GM13977 (cell line): ENCODE results near the gene YTHDC2.

Source experiments
- DNase-seq: peaks from one replicate; pipeline ENCODE4 v3.0.0; 2012; ENCODE audit warnings: low spot score
- in situ Hi-C: fragments of 300-500 bp; cut with MboI; formaldehyde crosslinking; loops from one replicate; pipeline ENCODE4 v1.12.0; 2022; ENCODE audit warnings: low sequenced_read_pairs, low pct_unique_long_range_greater_than_20kb, mixed read lengths, inconsistent platforms; ENCODE audit not compliant: unreplicated experiment
- TF ChIP-seq, protein P1 (sequence below): IDR thresholded peaks from 2 replicates; pipeline ENCODE4 v1.5.1; 2012; ENCODE audit warnings: mild to moderate bottlenecking, control low read depth; ENCODE audit not compliant: insufficient read depth; ENCODE audit errors: extremely low read depth, missing control alignments

Gene YTHDC2

DNA sequence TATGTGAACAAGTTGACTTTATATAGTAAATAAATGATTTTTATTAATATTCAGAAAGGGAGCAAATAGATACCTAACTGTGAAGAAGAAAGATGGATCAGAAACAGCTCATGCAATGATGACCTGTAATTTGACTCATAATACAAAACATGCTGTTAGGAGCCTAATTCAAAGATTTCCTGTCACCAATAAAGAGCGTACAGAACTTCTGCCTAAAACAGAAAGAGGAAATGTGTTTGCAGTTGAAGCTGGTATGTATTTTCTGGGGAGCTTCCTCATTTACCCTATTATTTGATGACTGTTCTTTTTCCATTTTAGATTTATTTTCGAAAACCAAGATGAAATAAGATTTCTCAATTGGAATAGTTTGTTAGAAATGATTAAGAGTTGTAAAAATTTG, 11.4 kb downstream of the YTHDC2 start:
- TF ChIP-seq, protein P1, sequence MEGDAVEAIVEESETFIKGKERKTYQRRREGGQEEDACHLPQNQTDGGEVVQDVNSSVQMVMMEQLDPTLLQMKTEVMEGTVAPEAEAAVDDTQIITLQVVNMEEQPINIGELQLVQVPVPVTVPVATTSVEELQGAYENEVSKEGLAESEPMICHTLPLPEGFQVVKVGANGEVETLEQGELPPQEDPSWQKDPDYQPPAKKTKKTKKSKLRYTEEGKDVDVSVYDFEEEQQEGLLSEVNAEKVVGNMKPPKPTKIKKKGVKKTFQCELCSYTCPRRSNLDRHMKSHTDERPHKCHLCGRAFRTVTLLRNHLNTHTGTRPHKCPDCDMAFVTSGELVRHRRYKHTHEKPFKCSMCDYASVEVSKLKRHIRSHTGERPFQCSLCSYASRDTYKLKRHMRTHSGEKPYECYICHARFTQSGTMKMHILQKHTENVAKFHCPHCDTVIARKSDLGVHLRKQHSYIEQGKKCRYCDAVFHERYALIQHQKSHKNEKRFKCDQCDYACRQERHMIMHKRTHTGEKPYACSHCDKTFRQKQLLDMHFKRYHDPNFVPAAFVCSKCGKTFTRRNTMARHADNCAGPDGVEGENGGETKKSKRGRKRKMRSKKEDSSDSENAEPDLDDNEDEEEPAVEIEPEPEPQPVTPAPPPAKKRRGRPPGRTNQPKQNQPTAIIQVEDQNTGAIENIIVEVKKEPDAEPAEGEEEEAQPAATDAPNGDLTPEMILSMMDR: no peak

DNA sequence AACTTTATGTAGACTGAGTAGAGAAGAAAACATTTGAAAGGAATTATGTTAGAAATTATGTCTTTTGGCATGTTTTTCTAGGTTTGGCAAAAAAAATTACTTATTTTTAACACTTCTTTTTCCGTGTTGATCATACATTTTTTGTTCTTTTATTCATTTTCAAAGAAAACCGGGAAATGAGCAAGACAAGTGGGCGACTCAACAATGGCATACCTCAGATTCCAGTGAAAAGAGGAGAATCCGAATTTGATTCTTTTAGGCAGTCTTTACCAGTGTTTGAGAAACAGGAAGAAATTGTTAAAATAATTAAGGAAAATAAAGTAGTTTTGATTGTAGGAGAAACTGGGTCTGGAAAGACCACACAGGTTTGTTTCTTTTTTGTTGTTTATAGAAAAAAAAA, 12.9 kb downstream of the YTHDC2 start:
- in situ Hi-C loops: no loop called here
- TF ChIP-seq, protein P1: no peak

More for the DNA sequence above, 11.4 kb downstream of the YTHDC2 start:
- in situ Hi-C loops: loop anchor here (25.0 kb wide), 1 partner anchor 488 kb away; no protein-coding TSS in a partner anchor
- peak; percentile 19 for DNase-seq

DNA sequence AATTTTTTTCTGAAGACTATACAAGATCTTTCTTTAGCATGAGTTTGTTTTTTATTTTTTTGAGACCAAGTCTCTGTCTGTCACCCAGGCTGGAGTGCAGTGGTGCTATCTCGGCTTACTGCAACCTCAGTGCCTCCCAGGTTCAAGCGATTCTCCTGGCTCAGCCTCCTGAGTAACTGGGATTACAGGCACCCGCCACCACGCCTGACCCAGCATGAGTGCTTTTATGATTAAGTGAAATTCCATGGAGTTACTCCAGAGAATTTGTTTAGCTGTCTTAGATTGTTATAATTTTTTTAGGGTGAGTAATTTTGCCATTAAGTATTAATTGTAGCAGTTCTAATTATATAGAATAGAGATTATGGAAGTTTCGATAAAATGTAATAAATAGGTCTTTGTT, 14.3 kb downstream of the YTHDC2 start:
- TF ChIP-seq, protein P1: no peak
- DNase-seq: no peak
- in situ Hi-C loops: no loop called here

More for the DNA sequence above, 12.9 kb downstream of the YTHDC2 start:
- DNase-seq: no peak

DNA sequence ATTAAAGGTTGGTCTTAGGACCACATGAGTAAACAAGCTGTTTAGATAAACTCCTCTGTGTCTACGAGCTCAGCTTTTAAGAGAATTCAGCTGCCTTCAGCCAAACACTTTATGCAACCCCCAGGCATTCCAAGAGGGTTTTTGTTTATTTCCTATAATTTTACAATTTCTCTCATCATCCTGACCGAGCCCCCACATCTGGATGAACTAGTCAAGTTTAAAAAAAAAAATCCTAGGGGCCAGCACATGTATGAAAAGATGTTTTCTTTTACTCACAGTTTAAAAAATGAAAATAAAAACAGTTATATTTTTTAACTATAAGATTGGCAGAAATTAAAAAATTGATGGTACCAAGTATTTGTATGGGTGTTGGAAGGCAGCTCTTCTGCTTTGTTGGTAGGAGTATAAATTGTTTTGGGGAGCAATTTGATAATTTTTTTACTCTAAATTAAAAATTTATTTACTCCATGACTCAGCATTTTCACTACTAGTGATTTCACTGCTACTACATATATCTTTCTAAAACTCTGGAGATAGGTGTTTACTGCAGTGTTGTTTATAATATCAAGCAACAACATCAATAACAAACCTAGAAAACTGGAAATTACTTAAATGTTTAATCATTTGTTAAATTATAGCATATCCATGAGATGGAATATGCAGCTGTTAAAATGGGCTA, 18.1 kb downstream of the YTHDC2 start:
- no peak for DNase-seq
- in situ Hi-C loops: no loop called here
- TF ChIP-seq, protein P1: no peak

DNA sequence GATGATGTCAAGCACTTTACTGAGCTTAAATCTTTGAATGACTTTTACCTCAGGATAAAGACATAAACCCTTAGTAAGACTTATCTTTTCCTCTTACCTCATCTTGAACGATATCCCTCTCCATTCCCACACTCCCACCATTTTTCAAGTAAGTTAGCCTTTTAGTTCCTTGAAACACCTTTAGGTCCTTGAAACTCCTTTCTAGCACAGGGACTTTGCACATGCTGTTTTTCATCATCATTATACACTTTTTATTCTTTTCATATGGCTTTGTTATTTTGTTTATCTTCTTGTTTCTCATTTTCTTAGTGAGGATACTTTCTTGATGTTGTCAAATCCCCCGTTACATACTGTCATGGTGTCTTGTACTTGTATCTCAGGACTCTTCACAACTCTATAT, 24.8 kb downstream of the YTHDC2 start:
- DNase-seq: no peak
- in situ Hi-C loops: no loop called here
- TF ChIP-seq, protein P1: no peak

DNA sequence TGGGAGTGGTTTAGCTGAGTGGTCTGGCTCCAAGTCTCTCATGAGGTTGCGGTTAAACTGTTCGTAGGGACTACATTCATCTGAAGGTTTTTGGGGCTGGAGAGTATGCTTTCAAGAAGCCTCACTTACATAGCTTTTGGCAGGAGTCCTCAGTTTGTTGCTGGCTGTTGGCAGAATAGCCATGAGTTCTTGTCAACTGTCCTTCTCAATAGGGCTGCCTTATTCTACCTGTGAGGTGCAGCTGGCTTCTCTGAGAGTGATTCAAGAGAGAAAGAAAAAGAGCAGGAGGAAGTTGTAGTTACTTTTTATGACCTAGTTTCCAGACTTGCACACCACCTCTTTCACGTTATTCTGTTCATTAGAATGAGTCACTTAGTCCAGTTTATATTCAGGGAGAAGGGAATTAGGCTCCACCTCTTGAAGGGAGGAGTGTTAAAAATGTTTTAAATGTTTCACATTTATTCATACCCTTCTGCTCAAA, 33.2 kb downstream of the YTHDC2 start:
- DNase-seq: no peak
- TF ChIP-seq, protein P1: no peak
- in situ Hi-C loops: no loop called here

DNA sequence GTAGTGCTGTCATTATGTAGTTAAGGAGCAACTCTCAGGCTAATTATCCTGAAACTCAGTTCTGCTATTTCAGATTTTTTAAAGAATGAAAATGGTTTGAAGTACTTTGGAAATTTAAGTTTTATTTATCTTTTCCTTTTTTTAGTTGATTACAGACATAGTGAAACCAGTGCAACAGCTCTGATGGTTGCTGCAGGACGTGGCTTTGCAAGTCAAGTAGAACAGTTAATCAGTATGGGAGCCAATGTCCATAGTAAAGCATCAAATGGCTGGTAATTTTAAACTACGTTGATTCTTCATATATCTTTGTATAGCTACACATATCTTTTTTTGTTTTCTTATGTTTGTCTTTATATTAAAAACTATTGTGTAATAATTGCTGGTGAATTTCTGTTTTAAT, 34.9 kb downstream of the YTHDC2 start:
- TF ChIP-seq, protein P1: no peak
- DNase-seq: no peak
- in situ Hi-C loops: no loop called here
